LNCAP (cell line): Measurements from ENCODE around the gene RBM24.

ENCODE experiments used
- TF ChIP-seq, protein P1 (sequence below): fragments of 450-650 bp; IDR thresholded peaks from 2 replicates; pipeline ENCODE4 v1.5.1; 2017; ENCODE audit warnings: mild to moderate bottlenecking

Gene RBM24

GRCh38 chr6:17292600-17293133 lies 11.5 kb downstream of the RBM24 start:
- TF ChIP-seq, protein P1, sequence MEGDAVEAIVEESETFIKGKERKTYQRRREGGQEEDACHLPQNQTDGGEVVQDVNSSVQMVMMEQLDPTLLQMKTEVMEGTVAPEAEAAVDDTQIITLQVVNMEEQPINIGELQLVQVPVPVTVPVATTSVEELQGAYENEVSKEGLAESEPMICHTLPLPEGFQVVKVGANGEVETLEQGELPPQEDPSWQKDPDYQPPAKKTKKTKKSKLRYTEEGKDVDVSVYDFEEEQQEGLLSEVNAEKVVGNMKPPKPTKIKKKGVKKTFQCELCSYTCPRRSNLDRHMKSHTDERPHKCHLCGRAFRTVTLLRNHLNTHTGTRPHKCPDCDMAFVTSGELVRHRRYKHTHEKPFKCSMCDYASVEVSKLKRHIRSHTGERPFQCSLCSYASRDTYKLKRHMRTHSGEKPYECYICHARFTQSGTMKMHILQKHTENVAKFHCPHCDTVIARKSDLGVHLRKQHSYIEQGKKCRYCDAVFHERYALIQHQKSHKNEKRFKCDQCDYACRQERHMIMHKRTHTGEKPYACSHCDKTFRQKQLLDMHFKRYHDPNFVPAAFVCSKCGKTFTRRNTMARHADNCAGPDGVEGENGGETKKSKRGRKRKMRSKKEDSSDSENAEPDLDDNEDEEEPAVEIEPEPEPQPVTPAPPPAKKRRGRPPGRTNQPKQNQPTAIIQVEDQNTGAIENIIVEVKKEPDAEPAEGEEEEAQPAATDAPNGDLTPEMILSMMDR = no peak

DNA sequence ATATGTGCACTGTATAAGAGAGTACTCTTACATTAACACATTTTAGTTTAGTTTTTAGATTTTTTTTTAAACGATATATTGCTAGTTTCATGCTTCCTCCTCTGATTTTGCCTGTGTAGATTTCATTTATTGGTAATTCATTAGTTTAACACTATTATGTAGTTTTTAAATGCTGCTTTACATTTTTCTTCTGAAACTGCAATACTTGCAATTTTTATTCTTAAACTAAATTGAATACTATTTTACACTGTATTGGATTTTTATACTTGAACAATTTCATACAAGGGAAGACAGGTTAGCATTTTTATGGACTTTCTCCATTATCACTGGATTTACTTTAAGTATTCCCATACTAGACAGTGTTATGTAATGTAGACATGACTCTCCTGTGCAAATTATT lies 12.2 kb downstream of the RBM24 start:
- TF ChIP-seq, protein P1 = no peak

DNA sequence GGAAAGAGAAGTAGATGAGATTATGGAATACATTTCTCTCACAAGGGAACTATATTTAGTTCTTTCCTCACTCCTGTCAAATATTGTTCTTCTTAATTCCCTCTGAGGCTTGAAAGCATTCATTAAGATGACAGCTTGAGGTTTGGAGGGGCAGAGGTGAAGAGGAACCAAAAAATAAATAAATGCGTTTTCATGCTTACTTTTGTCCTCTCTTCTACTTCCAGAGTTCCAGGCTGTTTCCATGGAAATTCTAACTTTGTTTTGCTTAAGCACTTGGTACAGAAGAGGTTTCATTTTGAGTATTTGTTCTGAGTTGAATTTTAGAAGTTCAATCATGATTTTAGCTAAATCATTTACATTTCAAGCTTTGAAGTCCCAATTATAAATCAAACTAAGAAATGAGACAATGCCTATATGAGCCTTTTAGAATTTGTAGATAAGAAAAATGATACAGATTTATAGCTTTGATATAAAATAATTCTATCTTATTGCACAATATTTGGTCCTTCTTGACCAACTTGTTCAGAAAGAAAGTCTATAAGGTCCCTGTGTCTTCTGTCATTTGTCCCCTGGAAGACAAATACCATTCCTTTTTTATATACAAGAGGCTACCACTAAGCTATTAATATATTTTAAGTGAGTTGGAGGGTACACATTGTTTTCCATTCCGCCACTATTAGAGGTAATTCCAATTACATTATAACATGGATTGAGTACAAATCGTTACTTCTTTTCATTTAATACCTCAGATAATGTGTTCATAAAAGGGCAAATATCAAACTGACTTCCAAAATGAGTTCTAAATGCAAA lies 16.3 kb downstream of the RBM24 start:
- TF ChIP-seq, protein P1 = no peak

DNA sequence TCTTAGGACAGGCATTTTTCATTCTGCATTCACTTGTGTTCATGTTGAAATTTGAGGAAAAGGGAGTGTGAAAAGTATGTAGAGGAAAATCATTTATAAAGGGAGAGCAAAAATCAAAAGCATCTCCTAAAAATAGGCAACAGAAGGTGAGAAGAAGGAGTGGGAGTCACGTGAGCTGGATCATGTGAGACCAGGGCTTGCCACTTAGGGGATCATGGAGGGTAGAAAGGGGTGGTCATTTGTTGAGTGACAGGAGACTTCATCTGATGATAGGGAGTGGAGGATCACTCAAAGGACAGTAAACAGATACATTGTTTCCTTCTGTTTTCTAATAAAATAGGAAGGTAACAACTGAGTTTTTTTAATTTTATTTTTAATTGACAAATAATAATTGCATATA lies 17.1 kb downstream of the RBM24 start:
- TF ChIP-seq, protein P1 = no peak

DNA sequence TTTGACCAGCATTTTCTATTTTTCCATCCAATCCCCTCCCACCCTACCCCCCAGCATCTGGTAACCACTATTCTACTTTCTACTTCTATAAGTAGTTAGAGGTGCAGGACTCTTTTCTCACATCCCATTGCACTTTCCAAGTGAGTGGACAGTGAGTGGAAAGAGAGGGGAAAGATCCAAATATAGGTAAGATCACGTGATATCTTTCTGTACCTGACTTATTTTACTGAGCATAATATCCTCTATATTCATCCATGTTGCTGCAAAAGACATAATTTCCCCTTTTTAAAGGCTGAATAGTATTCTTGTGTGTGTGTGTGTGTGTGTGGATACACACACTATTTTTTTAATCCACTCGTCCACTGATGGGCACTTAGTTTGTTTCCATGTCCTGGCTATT lies 18.1 kb downstream of the RBM24 start:
- TF ChIP-seq, protein P1 = no peak

GRCh38 chr6:17299750-17300149 lies 18.6 kb downstream of the RBM24 start:
- TF ChIP-seq, protein P1 = no peak

DNA sequence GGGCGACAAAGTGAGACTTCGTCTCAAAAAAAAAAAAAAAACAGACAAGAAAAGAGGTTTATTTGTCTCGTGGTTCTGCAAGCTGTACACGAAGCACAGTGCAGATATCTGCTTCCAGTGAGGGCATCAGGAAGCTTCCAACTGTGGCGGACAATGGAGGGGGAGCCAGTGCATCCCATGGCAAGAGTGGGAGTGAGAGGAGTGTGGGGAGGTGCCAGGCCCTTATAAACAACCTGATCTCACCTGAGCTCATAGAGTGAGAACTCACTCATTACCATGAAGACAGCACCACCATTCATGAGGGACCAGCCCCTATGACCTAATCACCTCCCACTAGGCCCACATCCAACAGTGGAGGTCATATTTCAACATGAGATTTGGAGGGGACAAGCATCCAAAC lies 19.5 kb downstream of the RBM24 start:
- TF ChIP-seq, protein P1 = no peak
